ENCODE measurements around the gene DDHD1.

GRCh38 chr14:53054457-53054856, 98.7 kb downstream of the DDHD1 start:
- no peak for TF ChIP-seq CTCF (IDR thresholded peaks at IDR 0.05; ENCODE audit: insufficient read depth, low read depth, low read length)
- TF ChIP-seq EZH2 (IDR thresholded peaks at IDR 0.05; ENCODE audit: insufficient read depth, low read length) = no peak

All from astrocyte (in vitro differentiated cells and primary cell).